ENCODE measurements around the gene LRPAP1.

GRCh38 chr4:3475041-3475712, 57.0 kb downstream of the LRPAP1 start:
- TF ChIP-seq ZNF274 (IDR thresholded peaks at IDR 0.05; ENCODE audit: low read depth, low read length) (no peak), YY1 (IDR thresholded peaks at IDR 0.05; ENCODE audit: insufficient read depth, insufficient read length) (no peak), SUZ12 (IDR thresholded peaks at IDR 0.05; ENCODE audit: extremely low read depth, insufficient read depth, insufficient read length) (no peak)

Data from NT2/D1 (cell line).